ENCODE measurements around the gene CORO1A.
"Not testable (repeated sequence)": the region's sequence is repeated elsewhere in the genome, so short reads cannot be mapped to it uniquely, and the experiment has no call there.

CORO1A gene

GRCh38 chr16:30183233-30184095 lies at the start of gene CORO1A:
Gene CORO1A (plus strand): TSS chr16:30183602. CDS start chr16:30185210, 1,608 bp downstream.
- DNase-seq (ENCODE audit: low read depth), result peak; percentile 8

- no peak for DNase-seq (ENCODE audit: low read depth)
These were observed 46.3 kb upstream of the CORO1A start for GRCh38 chr16:30136971-30137605.

- DNase-seq (ENCODE audit: low read depth), result no peak
These were observed 45.5 kb upstream of the CORO1A start for GRCh38 chr16:30137897-30138296.

GRCh38 chr16:30139583-30140481 lies 43.6 kb upstream of the CORO1A start:
- no peak for DNase-seq (ENCODE audit: low read depth)

GRCh38 chr16:30141750-30142149 lies 41.7 kb upstream of the CORO1A start:
- no peak for DNase-seq (ENCODE audit: low read depth)

- no peak for DNase-seq (ENCODE audit: low read depth)
These were observed 40.6 kb upstream of the CORO1A start for GRCh38 chr16:30142672-30143346.

GRCh38 chr16:30143347-30143702 lies 40.1 kb upstream of the CORO1A start:
- no peak for DNase-seq (ENCODE audit: low read depth)

GRCh38 chr16:30144017-30144416 lies 39.4 kb upstream of the CORO1A start:
- DNase-seq (ENCODE audit: low read depth), result no peak

- no peak for DNase-seq (ENCODE audit: low read depth)
These were observed 38.5 kb upstream of the CORO1A start for GRCh38 chr16:30144917-30145316.

GRCh38 chr16:30145657-30146056 lies 37.7 kb upstream of the CORO1A start:
- no peak for DNase-seq (ENCODE audit: low read depth)

GRCh38 chr16:30147843-30148510 lies 35.4 kb upstream of the CORO1A start:
- DNase-seq (ENCODE audit: low read depth), result no peak

- DNase-seq (ENCODE audit: low read depth), result no peak
These were observed 34.0 kb upstream of the CORO1A start for GRCh38 chr16:30149250-30149930.

GRCh38 chr16:30151091-30151490 lies 32.3 kb upstream of the CORO1A start:
- DNase-seq (ENCODE audit: low read depth), result no peak

GRCh38 chr16:30152517-30152916 lies 30.9 kb upstream of the CORO1A start:
- no peak for DNase-seq (ENCODE audit: low read depth)

GRCh38 chr16:30155188-30155587 lies 28.2 kb upstream of the CORO1A start:
- no peak for DNase-seq (ENCODE audit: low read depth)

- no peak for DNase-seq (ENCODE audit: low read depth)
These were observed 26.2 kb upstream of the CORO1A start for GRCh38 chr16:30157214-30157613.

- no peak for DNase-seq (ENCODE audit: low read depth)
These were observed 19.9 kb upstream of the CORO1A start for GRCh38 chr16:30163538-30163937.

- DNase-seq (ENCODE audit: low read depth), result no peak
These were observed 17.1 kb upstream of the CORO1A start for GRCh38 chr16:30166202-30166902.

- not testable (repeated sequence) for DNase-seq (ENCODE audit: low read depth)
These were observed 14.7 kb upstream of the CORO1A start for GRCh38 chr16:30168746-30169145.

- not testable (repeated sequence) for DNase-seq (ENCODE audit: low read depth)
These were observed 14.0 kb upstream of the CORO1A start for GRCh38 chr16:30169416-30169815.
